HAP-1 (cell line): Measurements from ENCODE around the gene C2orf78.
A peak's percentile ranks its signal among the peaks of the same experiment; 100 is the strongest.
"Not testable (repeated sequence)": the region's sequence is repeated elsewhere in the genome, so short reads cannot be mapped to it uniquely, and the experiment has no call there.

Source experiments
- DNase-seq, 2 experiments: peaks; one replicate each; pipeline ENCODE4 v3.0.0-alpha.2; 2016 to 2020; ENCODE audit warnings: low spot score in 2 of 2
- H3K27me3 ChIP-seq: fragments of 250-450 bp; sonication (Bioruptor Pico); 2 replicates; pipeline ENCODE4 v1.5.1; 2020; ENCODE audit warnings: low read depth, mild to moderate bottlenecking, moderate library complexity
- H3K36me3 ChIP-seq: fragments of 250-450 bp; sonication (Bioruptor Pico); replicated peaks from 2 replicates; pipeline ENCODE4 v1.5.1; 2020; ENCODE audit warnings: mild to moderate bottlenecking
- H3K4me1 ChIP-seq: fragments of 250-450 bp; sonication (Bioruptor Pico); 2 replicates; pipeline ENCODE4 v1.5.1; 2020; ENCODE audit warnings: mild to moderate bottlenecking
- H3K4me3 ChIP-seq: fragments of 250-450 bp; sonication (Bioruptor Pico); 2 replicates; pipeline ENCODE4 v1.5.1; 2020; ENCODE audit warnings: mild to moderate bottlenecking, moderate library complexity
- H3K9me3 ChIP-seq: fragments of 250-450 bp; sonication (Bioruptor Pico); 2 replicates; pipeline ENCODE4 v1.5.1; 2020; ENCODE audit warnings: mild to moderate bottlenecking, moderate library complexity
- in situ Hi-C: fragments of 300-500 bp; cut with MboI; formaldehyde crosslinking; loops from 3 replicates; pipeline ENCODE4 v1.14.3; 2020; ENCODE audit warnings: low sequenced_read_pairs, inconsistent platforms, mixed read lengths

The C2orf78 gene, protein sequence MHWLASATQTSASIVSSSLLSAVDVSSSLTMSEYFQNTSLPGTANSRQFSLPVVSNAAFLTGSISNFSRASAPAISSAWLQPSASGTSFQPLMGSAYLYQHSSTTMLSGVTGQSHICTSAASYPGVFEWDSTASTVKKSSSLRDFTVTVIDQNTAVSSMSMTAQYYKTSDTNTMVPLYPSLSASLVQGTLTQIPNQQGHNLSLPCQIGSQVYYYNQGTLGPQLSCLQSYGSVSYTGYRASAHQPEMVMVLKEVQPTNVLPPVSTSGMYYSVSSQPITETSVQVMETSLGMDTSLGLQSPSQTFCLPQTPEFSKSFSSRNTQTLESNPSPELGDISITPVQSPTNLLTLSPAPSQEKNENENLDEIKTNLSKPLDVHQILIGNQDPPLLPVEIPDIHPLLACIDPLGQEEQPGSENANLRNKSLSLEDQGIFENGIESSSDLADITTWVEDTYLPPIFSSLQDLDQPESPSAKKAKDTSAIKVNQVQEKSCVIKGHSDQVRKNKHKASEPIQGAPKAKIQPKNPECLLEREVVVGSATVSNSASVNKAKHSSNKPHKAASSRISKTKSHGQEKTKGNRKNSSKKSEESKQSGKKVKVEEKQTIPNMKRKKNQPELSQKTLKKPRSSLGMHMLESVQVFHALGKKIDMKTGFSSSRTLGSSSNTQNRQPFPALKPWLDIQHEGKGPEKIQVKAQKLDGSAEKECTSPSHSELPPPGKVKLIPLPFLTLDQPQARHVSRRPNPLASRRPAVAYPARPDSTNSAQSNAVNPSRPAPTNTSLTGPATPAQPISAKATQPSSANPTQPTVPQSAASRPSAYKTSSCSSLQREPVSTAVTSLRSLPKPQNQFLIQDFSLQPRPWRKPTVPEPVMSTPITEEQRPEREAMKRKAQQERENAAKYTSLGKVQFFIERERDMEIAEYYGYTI

DNA sequence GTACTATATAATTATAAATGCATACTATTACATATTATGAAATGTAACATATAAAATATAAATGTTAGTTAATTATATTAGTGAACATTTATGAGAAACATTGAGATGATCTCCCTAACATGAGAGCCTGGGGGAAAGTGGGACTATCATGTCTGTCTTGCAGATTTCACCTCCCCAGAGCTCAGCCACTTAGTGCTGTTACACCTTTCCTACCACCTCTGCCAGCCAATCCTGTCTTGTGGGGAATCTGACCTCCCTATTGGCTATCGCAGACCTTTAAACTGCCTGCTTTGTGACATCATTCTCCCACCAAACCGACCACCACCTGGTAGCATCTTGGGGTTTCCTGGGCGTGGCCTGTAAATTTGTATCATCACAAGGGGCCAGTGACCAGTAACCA, at the start of gene C2orf78:
Gene C2orf78, plus strand, starts transcription at position 301 of the 400 bp plus-strand sequence. CDS start 127 bp downstream, outside the sequence.
- H3K9me3 ChIP-seq, in situ Hi-C loops, DNase-seq, H3K4me1 ChIP-seq, H3K4me3 ChIP-seq, H3K36me3 ChIP-seq, H3K27me3 ChIP-seq: not testable (repeated sequence)

DNA sequence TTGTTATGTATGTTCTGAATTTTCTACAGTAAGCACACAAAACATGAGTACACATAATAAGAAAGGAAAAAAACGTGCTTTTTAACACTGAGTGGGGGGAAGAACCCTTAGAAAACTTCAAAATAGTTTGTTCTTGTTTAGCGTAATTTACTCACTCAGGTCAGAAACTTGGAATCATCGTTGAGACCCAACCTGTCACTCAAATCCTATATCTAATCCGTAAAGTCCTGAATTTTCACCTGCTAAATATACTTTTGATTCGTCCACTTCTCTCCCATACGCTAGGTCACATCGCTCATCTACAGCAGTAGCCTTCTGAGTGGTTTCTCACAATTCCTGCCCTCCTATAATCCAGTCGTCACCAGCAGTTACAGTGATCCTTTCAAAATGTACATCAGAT, 47.6 kb upstream of the C2orf78 start:
- Histone ChIP-seq H3K36me3 (peaks cover 22% of the 10 kb centered on the region), H3K9me3 (no peaks in the 10 kb centered on the region; the same call in 1 of the 2 replicates), H3K4me1 (peaks cover 14% of the 10 kb centered on the region), H3K4me3 (peak overlapping the region; percentile 80), H3K27me3 (no peaks in the 10 kb centered on the region)
- DNase-seq = no peak
- in situ Hi-C loops = loop anchor here (10.0 kb wide), 1 partner anchor 718 kb away; the partner anchor contains the start of genes INO80B and WBP1

DNA sequence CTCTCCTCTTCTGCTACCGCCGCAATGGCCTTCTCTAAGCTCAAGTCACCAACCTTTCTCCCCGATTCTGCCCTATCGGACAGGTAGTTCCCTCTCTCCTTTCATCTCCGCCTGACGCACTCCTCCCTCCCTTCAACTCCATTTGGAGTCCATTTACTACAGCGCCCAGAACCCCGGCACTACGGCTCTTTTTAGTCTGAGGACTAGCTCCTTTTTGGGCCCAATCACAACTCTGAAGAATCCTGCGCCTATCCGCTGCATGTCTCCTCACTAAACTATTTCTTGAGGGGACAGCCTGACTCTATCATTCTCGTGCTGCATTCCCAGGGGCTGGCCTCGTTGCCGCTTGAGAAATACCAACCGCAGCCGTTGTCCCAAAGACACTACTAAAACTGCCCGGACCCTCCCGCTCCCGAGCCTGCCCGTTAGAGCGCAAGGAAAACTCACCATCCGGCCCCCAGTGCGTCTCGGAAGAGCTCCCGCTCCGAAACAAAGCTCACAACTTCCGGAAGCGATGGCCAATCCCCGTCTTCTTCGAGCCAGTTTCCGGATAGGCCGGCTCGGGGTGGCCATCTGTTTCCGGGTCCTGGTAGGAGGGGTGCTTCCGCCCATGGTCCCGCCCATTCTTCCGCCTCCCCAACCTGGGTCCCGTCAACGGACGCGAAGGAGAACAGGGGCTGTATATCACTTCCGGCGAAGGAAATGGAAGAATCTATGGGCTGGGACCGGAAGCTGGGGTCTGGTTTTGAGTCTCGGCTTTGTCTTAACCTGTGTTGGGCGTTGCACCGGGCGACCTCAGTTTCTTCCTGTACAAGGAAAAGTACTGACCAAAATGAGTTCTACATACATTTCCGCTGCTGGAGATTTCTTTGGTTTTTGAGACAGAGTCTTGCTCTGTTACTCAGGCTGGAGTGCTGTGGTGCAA, 46.9 kb upstream of the C2orf78 start, which contains the start of gene TPRKB:
Gene TPRKB, minus strand, starts transcription at position 491 of the 925 bp plus-strand sequence. CDS start 2,776 bp downstream, outside the sequence.
- no peaks in the 10 kb centered on the region for H3K27me3 ChIP-seq
- H3K4me3 ChIP-seq = peak within 1 kb of the TSS; percentile 80
- H3K36me3 ChIP-seq = peaks cover 15% of the 10 kb centered on the region
- DNase-seq = peak; percentile 98 to 99
- in situ Hi-C loops = loop anchor here (10.0 kb wide), 1 partner anchor 718 kb away; the partner anchor contains the start of genes INO80B and WBP1
- peaks cover 14% of the 10 kb centered on the region for H3K4me1 ChIP-seq
- H3K9me3 ChIP-seq = no peaks in the 10 kb centered on the region; the same call in 1 of the 2 replicates

DNA sequence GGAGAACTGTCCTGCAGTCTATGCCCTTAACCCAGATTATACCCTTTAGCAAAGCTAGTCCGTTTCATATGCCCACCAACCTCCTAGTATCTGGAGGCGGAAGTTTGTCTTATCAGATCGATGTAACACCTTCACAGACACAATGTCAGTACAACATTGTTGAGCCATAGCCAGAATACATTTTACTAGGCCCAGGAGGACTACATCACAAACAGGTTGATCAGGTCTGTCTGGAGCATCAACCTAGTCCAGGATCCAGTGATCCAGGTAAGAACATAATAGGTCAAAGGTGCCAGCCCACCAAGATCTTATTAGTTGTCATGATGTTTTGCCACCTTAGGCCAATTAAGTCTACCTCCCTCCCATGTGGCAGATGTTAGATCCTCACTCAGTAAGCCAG, 44.9 kb upstream of the C2orf78 start:
- in situ Hi-C loops = loop anchor here (10.0 kb wide), 1 partner anchor 716 kb away; the partner anchor contains the start of genes INO80B and WBP1
- Histone ChIP-seq H3K9me3 (no peaks in the 10 kb centered on the region; the same call in 1 of the 2 replicates), H3K27me3 (no peaks in the 10 kb centered on the region), H3K36me3 (peaks cover 5% of the 10 kb centered on the region), H3K4me1 (peaks cover 11% of the 10 kb centered on the region), H3K4me3 (no peak overlapping the region)
- no peak for DNase-seq

DNA sequence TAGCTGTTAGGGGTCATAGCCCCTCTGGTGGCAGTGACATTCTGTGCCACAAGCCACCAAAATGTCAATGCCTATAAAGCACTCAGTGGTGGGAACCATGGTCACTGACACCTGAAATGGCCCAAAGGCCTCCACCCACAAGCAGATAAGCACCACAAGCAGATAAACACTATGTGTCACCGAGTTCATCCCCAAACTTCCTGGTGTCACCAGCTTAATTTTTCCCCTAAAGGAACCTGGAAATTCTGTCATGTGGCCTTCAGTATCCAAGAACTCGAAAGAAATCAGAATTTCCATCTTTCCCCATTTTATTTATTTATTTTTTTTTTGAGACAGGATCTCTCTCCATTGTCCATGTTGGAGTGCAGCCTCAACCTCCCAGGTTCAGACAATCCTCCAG, 43.2 kb upstream of the C2orf78 start:
- no peak for DNase-seq
- H3K27me3 ChIP-seq = no peaks in the 10 kb centered on the region
- H3K36me3 ChIP-seq = no peaks in the 10 kb centered on the region; the same call in 1 of the 2 replicates
- H3K4me3 ChIP-seq = no peak overlapping the region
- in situ Hi-C loops = no loop called here
- H3K4me1 ChIP-seq = peaks cover 11% of the 10 kb centered on the region
- H3K9me3 ChIP-seq = no peaks in the 10 kb centered on the region; the same call in 1 of the 2 replicates

DNA sequence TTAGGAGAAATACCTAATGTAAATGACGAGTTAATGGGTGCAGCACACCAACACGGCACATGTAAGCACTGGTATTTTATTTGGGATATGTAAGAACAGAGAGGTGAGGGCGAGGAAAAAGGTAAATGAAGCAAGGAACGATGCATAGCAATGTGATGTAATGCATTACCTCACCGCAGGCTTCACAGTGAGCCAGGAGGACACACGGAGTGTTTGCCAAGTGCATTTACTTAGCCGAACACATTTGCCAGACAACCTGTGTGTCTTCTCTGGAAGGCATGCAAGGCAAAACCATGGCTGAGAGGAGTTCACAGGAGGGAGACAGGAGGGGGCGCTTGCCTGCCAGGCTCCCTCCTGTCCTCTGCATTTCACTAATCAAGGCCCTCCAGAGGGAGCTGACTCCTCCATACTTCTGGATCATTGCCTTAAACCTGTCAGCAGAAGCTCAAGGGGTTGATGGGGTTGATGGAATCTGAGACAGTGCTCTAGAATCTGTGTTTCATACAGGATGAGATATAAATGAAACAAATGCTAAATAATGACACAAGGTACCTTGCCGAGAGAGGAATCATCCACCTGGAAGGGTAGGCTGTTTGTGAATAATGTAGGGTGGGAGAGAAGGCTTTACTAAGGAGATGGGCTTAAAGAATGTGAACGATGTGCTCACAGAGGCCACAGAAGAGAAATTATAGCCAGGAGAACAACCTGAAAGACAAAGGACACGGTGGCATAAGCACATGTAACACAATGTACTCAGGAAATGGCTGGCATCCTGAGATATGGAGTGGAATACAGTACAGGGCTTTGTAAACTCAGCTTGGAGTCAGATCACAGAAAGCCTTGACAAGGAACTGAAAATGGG, 37.7 kb upstream of the C2orf78 start:
- Histone ChIP-seq H3K36me3 (no peaks in the 10 kb centered on the region; the same call in 1 of the 2 replicates), H3K4me3 (no peak overlapping the region), H3K27me3 (no peaks in the 10 kb centered on the region), H3K4me1 (no peaks in the 10 kb centered on the region), H3K9me3 (no peaks in the 10 kb centered on the region)
- in situ Hi-C loops = no loop called here
- DNase-seq = no peak

DNA sequence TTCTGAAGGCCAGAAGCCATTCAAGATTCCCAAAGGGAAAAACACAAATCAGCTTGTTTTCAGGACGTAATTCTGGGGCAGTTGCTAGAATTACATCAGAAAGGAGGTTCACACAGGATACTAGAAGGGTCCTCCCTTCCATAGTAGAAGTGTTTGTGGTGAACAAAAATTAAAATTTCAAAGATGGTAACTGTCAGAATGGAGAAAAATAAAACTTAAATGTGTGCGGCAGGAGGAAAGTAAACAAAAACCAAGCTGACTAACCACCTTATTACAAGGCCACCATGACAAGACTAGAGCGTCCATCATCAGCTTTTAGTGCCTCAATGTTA, 37.1 kb upstream of the C2orf78 start:
- Histone ChIP-seq H3K4me1 (no peaks in the 10 kb centered on the region), H3K36me3 (no peaks in the 10 kb centered on the region; the same call in 1 of the 2 replicates), H3K27me3 (no peaks in the 10 kb centered on the region), H3K4me3 (no peak overlapping the region), H3K9me3 (no peaks in the 10 kb centered on the region)
- in situ Hi-C loops = no loop called here
- DNase-seq = no peak

DNA sequence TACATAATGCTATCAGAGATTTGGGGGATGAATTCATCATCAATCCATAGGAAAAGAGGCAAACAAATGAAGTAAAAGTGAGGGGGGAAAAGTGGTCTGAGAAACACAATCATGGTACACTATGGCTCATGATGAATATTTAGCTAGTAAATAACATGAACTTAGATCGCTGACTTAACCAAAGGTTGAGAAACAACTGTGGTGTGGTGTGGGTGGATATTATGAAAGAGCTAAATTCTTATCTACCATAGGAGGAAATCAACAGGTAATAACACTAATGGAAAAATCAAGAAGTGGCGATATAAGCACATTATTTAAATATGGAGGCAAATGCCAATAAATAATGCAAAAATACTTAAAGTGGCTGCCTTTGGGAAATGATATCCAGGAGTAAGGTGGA, 34.7 kb upstream of the C2orf78 start:
- no peak for DNase-seq
- Histone ChIP-seq H3K36me3 (peaks cover 4% of the 10 kb centered on the region; the same call in 1 of the 2 replicates), H3K27me3 (no peaks in the 10 kb centered on the region), H3K9me3 (no peaks in the 10 kb centered on the region), H3K4me1 (no peaks in the 10 kb centered on the region), H3K4me3 (no peak overlapping the region)
- in situ Hi-C loops = no loop called here

DNA sequence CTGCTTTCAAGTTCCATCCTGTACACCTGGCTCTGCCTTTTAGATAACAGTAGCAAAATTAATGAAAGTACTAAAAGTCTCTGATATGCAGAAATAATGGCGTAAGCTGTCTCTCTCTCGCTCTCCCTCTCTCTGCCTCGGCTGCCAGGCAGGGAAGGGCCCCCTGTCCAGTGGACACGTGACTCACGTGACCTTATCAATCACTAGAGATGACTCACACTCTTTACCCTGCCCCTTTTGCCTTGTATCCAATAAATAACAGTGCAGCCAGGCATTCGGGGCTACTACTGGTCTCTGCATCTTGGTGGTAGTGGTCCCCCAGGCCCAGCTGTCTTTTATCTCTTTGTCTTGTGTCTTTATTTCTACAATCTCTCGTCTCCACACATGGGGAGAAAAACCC, 29.7 kb upstream of the C2orf78 start:
- H3K4me3 ChIP-seq, H3K9me3 ChIP-seq, H3K36me3 ChIP-seq, in situ Hi-C loops, H3K4me1 ChIP-seq, H3K27me3 ChIP-seq, DNase-seq: not testable (repeated sequence)

DNA sequence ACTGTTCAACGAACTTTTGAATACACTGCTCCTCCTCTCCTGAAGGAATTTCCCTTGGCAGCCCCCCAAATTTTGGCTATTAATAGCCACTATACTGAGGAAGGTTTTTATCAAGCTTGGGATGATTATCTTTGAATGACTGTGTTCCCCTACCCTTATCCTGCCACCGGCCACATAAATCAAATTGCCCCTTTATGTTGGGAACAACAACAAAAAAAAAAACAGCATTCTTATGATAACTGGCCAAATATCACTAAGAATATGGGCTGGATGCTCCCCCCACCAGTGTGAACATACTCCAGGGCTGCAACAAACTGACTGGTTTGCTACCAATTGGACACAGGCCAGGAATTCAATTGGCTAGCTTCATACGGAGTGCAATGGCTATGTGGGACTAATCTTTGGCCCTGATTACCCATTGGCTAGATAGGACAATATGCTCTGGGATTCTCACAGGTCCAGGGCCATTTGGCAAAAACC, 24.7 kb upstream of the C2orf78 start:
- Histone ChIP-seq H3K36me3 (peaks cover 10% of the 10 kb centered on the region), H3K4me3 (no peak overlapping the region), H3K4me1 (no peaks in the 10 kb centered on the region), H3K27me3 (no peaks in the 10 kb centered on the region), H3K9me3 (no peaks in the 10 kb centered on the region)
- in situ Hi-C loops = no loop called here
- DNase-seq = no peak

DNA sequence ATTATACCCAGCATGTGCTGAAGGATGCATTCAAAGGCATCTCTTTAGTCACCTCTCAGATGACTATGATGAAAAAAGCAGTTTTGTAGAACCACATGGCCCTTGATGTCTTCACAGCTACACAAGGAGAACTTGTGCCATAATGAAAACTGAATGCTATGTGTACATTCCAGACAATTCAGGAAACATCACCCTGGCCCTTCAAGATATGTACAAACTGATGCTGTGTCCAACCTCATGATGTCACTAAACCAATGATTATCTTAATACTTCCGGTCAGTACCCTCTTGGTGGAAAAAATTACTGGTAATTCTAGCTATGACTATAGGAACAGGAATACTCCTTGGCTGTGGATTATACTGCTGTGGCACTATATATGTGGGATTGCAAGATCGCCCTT, 24.1 kb upstream of the C2orf78 start:
- H3K36me3 ChIP-seq = peaks cover 16% of the 10 kb centered on the region
- no peaks in the 10 kb centered on the region for H3K9me3 ChIP-seq
- in situ Hi-C loops = no loop called here
- H3K4me3 ChIP-seq = no peak overlapping the region
- no peak for DNase-seq
- H3K4me1 ChIP-seq = no peaks in the 10 kb centered on the region
- H3K27me3 ChIP-seq = no peaks in the 10 kb centered on the region

DNA sequence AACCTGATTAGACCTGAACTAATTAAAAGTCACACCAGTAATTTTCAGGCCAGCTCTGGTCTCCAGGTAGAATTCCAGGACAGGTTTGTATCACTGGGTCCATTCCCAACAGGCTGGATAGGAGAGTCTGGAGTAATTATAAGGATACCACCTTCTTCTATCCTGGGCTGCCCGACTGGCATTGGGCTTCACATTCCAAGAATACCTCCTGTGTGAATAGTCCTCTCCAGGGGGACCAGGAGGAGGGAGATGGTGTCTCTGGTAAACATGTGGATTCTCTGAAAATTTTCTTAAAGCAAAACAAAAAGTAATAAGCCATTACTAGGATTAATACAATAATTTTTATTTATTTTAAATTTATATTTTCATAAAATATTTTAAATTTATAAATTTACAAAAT, 21.4 kb upstream of the C2orf78 start:
- no peaks in the 10 kb centered on the region for H3K9me3 ChIP-seq
- no peaks in the 10 kb centered on the region for H3K4me1 ChIP-seq
- no peak for DNase-seq
- in situ Hi-C loops = no loop called here
- peaks cover 35% of the 10 kb centered on the region for H3K36me3 ChIP-seq
- no peaks in the 10 kb centered on the region for H3K27me3 ChIP-seq
- no peak overlapping the region for H3K4me3 ChIP-seq
